Liver (tissue), 9 donors: ENCODE results near the gene ADRM1. TPM values are rescaled to one million over a fixed set of nuclear protein-coding genes. Genes with fewer than 3 reads are reported as not detected.

Experiments
- DNase-seq: peaks from one replicate; pipeline ENCODE4 v3.0.0-alpha.2; 2017; ENCODE audit warnings: low spot score
- H3K27ac ChIP-seq, 2 donors: one replicate each; pipeline ENCODE4 v1.7.0; 2013; ENCODE audit warnings: inconsistent platforms in 2 of 2, low read length in 2 of 2, control low read depth in 1 of 2, low read depth in 1 of 2, mild to moderate bottlenecking in 1 of 2
- H3K27me3 ChIP-seq, 4 donors: one replicate each; pipeline versions ENCODE4 v1.6.1 to v1.7.0; 2013; ENCODE audit warnings: low read length in 3 of 4, inconsistent platforms in 1 of 4, mild to moderate bottlenecking in 1 of 4, moderate library complexity in 1 of 4; ENCODE audit not compliant: control insufficient read depth in 4 of 4, insufficient read depth in 4 of 4
- H3K36me3 ChIP-seq, 4 donors: one replicate each; pipeline versions ENCODE4 v1.6.1 to v1.7.0; 2013; ENCODE audit warnings: low read length in 3 of 4, mild to moderate bottlenecking in 3 of 4, low read depth in 1 of 4, moderate library complexity in 1 of 4; ENCODE audit not compliant: control insufficient read depth in 4 of 4, insufficient read depth in 3 of 4
- H3K4me1 ChIP-seq, 4 donors: one replicate each; pipeline versions ENCODE4 v1.6.1 to v1.7.0; 2013; ENCODE audit warnings: low read length in 3 of 4, mild to moderate bottlenecking in 3 of 4, moderate library complexity in 1 of 4; ENCODE audit not compliant: control insufficient read depth in 4 of 4, insufficient read depth in 4 of 4
- H3K4me3 ChIP-seq, 3 donors: one replicate each; pipeline versions ENCODE4 v1.6.1 to v1.7.0; 2013; ENCODE audit warnings: low read length in 3 of 3, control low read depth in 1 of 3, low read depth in 1 of 3, mild to moderate bottlenecking in 1 of 3
- H3K9ac ChIP-seq, 2 donors: one replicate each; pipeline ENCODE4 v1.7.0; 2013; ENCODE audit warnings: low read length in 2 of 2, mild to moderate bottlenecking in 2 of 2, moderate library complexity in 2 of 2, control low read depth in 1 of 2, low read depth in 1 of 2
- H3K9me3 ChIP-seq, 4 donors: one replicate each; pipeline versions ENCODE4 v1.6.1 to v1.7.0; 2013; ENCODE audit warnings: low read length in 3 of 4; ENCODE audit not compliant: control insufficient read depth in 4 of 4
- CTCF ChIP-seq: fragments of 150-350 bp; IDR thresholded peaks from 2 replicates; pipeline ENCODE4 v1.5.1; 2017; ENCODE audit warnings: improper control_type of control experiment, low read depth, low read length; ENCODE audit not compliant: missing input control
- EGR1 ChIP-seq, 2 donors: IDR thresholded peaks; 2 replicates each; pipeline ENCODE4 v1.6.1; 2016 to 2018; ENCODE audit warnings: antibody characterized with exemption in 2 of 2, low read depth in 2 of 2
- FOXA1 ChIP-seq: IDR thresholded peaks from 2 replicates; pipeline ENCODE4 v1.6.1; 2016; ENCODE audit warnings: antibody characterized with exemption
- FOXA2 ChIP-seq: IDR thresholded peaks from 2 replicates; pipeline ENCODE4 v1.6.1; 2016; ENCODE audit warnings: antibody characterized with exemption
- GABPA ChIP-seq, 2 donors: IDR thresholded peaks in 1 of 2; conservative IDR thresholded peaks in 1 of 2; 2 replicates each; pipeline ENCODE4 v1.6.1; 2016; ENCODE audit warnings: antibody characterized with exemption in 2 of 2, mild to moderate bottlenecking in 1 of 2, moderate library complexity in 1 of 2
- HNF4G ChIP-seq: IDR thresholded peaks from 2 replicates; pipeline ENCODE4 v1.6.1; 2016; ENCODE audit warnings: antibody characterized with exemption
- JUND ChIP-seq, 2 donors: IDR thresholded peaks; 2 replicates each; pipeline ENCODE4 v1.6.1; 2016; ENCODE audit warnings: antibody characterized with exemption in 2 of 2
- RAD21 ChIP-seq, 2 donors: IDR thresholded peaks; 2 replicates each; pipeline ENCODE4 v1.6.1; 2016; ENCODE audit warnings: antibody characterized with exemption in 2 of 2, mild to moderate bottlenecking in 2 of 2
- REST ChIP-seq: IDR thresholded peaks from 2 replicates; pipeline ENCODE4 v1.6.1; 2016; ENCODE audit warnings: antibody characterized with exemption, mild to moderate bottlenecking
- RXRA ChIP-seq, 2 donors: IDR thresholded peaks; 2 replicates each; pipeline ENCODE4 v1.6.1; 2017 to 2018; ENCODE audit warnings: antibody characterized with exemption in 2 of 2, mild to moderate bottlenecking in 1 of 2
- SP1 ChIP-seq: IDR thresholded peaks from 2 replicates; pipeline ENCODE4 v1.6.1; 2018; ENCODE audit warnings: antibody characterized with exemption, mild to moderate bottlenecking
- TAF1 ChIP-seq: conservative IDR thresholded peaks from 2 replicates; pipeline ENCODE4 v1.6.1; 2016; ENCODE audit warnings: antibody characterized with exemption, mild to moderate bottlenecking
- YY1 ChIP-seq: IDR thresholded peaks from 2 replicates; pipeline ENCODE4 v1.6.1; 2016; ENCODE audit warnings: antibody characterized with exemption, mild to moderate bottlenecking
- ZBTB33 ChIP-seq: IDR thresholded peaks from 2 replicates; pipeline ENCODE4 v1.6.1; 2016; ENCODE audit warnings: antibody characterized with exemption
- WGBS: extraction: QIAGEN DNeasy Blood & Tissue Kit; methylation state at CpG from one replicate; pipeline ENCODE4 v1.1.7; 2013; 5-methylcytosine and 5-hydroxymethylcytosine counted together
- polyA plus RNA-seq, 2 donors: library from polyadenylated mRNA; stranded (reverse) in 1 of 2; unstranded in 1 of 2; fragments of 200-250 nt in 1 of 2; fragments of >200 nt in 1 of 2; fragmentation: Nextera tagmentation in 1 of 2; extraction: Ambion mirVana in 1 of 2; gene quantifications; one replicate each; pipeline versions ENCODE4 v1.2.1 to v1.2.3, GENCODE V29; 2013 to 2015
- total RNA-seq, 2 donors: library from RNA; depleted of rRNA; stranded (reverse); fragments of >200 nt; gene quantifications; one replicate each; pipeline ENCODE4 v1.2.3, GENCODE V29; 2014
- TF ChIP-seq, protein P1 (sequence below): IDR thresholded peaks from 2 replicates; pipeline ENCODE4 v1.6.1; 2016; ENCODE audit warnings: antibody characterized with exemption
- TF ChIP-seq, protein P2 (sequence below): IDR thresholded peaks from 2 replicates; pipeline ENCODE4 v1.6.1; 2016; ENCODE audit warnings: antibody characterized with exemption
- donor health status: healthy.
- donor health status: healthy.
- donor health status: healthy.
- donor health status: healthy.
- donor health status: healthy.

ADRM1 gene
- total and polyA plus RNA-seq, 4 donors = 45.3 to 91.0 (median 77.3) TPM

DNA sequence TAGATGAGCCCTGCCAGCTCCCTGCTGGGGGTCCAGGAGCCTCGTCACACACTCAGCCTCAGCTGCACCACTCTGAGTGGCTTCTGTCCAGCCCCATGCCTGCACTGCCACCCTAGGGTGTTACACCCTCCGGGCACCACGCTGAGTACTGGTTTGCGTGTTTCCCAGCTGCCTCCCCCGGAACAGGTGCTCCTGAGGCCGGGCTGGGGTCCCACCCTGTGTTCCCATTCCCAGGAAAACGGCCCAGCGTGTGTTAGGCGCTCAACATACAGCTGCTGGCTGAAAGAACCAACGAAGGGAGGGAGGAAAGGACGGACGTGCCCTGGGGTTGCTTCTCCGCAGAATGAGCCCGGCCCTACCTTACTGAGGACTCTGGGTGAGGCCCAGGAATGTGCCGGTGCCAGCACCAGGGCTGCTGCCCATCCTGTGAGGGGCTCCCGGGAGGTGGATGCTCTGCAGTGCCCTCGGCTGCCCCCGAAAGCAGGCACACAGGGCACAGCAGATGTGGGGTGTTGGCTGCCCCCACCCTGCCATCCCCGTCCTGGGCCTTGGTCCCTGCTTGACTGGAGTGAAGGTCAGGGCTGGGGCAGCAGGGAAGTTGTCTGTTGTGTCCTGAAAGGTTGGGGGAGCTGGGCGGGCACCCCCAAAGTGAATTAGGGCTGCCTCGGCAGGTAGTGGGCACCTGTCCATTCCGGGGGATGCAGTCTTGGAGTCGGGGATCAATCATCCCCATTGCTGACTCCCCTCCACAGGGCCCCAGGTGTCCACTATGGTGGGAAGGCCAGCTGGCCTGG is 48.0 kb downstream of the ADRM1 start:
- Histone ChIP-seq H3K9ac (no peak overlapping the region), H3K27ac (no peak overlapping the region), H3K4me1 (peaks cover 23 to 37% (median 30%) of the 10 kb centered on the region in 4 donors), H3K4me3 (no peak overlapping the region), H3K27me3 (no peaks in the 10 kb centered on the region), H3K36me3 (peaks cover 0 to 15% (median 5%) of the 10 kb centered on the region in 4 donors), H3K9me3 (no peaks in the 10 kb centered on the region)
- no peak for TF ChIP-seq JUND (IDR thresholded peaks at IDR 0.05)
- no peak for TF ChIP-seq ZBTB33
- TF ChIP-seq, protein P1, sequence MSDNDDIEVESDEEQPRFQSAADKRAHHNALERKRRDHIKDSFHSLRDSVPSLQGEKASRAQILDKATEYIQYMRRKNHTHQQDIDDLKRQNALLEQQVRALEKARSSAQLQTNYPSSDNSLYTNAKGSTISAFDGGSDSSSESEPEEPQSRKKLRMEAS = no peak
- TF ChIP-seq YY1 = no peak
- TF ChIP-seq RXRA (IDR thresholded peaks at IDR 0.05) = no peak
- no peak for TF ChIP-seq FOXA2
- no peak for TF ChIP-seq HNF4G
- no peak for TF ChIP-seq CTCF
- no peak for TF ChIP-seq SP1
- no peak for TF ChIP-seq EGR1 (IDR thresholded peaks at IDR 0.05; ENCODE audit: low read depth in 2 of 2)
- TF ChIP-seq RAD21 (IDR thresholded peaks at IDR 0.05) = no peak
- no peak for TF ChIP-seq FOXA1
- no peak for TF ChIP-seq GABPA (IDR thresholded peaks at IDR 0.05 in 1 of 2, conservative IDR thresholded peaks at IDR 0.05 in 1 of 2)
- TF ChIP-seq REST = no peak
- no peak for TF ChIP-seq TAF1
- TF ChIP-seq, protein P2, sequence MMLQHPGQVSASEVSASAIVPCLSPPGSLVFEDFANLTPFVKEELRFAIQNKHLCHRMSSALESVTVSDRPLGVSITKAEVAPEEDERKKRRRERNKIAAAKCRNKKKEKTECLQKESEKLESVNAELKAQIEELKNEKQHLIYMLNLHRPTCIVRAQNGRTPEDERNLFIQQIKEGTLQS = no peak
- WGBS = 89% methylated on average over 23 of the region's 23 CpGs
- no peak for DNase-seq
